ENCODE results near the gene ATP5PB. TPM values are rescaled to one million over a fixed set of nuclear protein-coding genes. Genes with fewer than 3 reads are reported as not detected.

The ATP5PB gene
- total and polyA plus RNA-seq, 8 donors = 21.6 to 373 (median 200) TPM

GRCh38 chr1:111452581-111452980 lies 3.3 kb downstream of the ATP5PB start:
- 74 to 82% (median 79%) methylated on average over 3 of the region's 3 CpGs for WGBS, 5 donors
- no peaks in the 10 kb centered on the region for H3K27me3 ChIP-seq
- intact Hi-C loops (cut with DNase I; ENCODE audit: low total_unique reads) = no loop called here
- TF ChIP-seq POLR2AphosphoS5 (IDR thresholded peaks at IDR 0.05) (no peak), CTCF (IDR thresholded peaks at IDR 0.05) (no peak)
- peaks cover 38 to 88% (median 59%) of the 10 kb centered on the region in 4 donors for H3K4me1 ChIP-seq
- no peak for DNase-seq
- H3K36me3 ChIP-seq = peaks cover 9 to 54% (median 49%) of the 10 kb centered on the region in 4 donors
- no peak overlapping the region for H3K27ac ChIP-seq
- H3K4me3 ChIP-seq = no peak overlapping the region
- no peaks in the 10 kb centered on the region for H3K9me3 ChIP-seq

- Histone ChIP-seq H3K27ac (no peak overlapping the region), H3K4me3 (no peak overlapping the region), H3K36me3 (peaks cover 15 to 66% (median 60%) of the 10 kb centered on the region in 4 donors), H3K27me3 (no peaks in the 10 kb centered on the region), H3K4me1 (peaks cover 31 to 77% (median 50%) of the 10 kb centered on the region in 4 donors), H3K9me3 (no peaks in the 10 kb centered on the region)
- WGBS, 5 donors = 78 to 89% (median 86%) methylated on average over 3 of the region's 3 CpGs
- DNase-seq = no peak
- TF ChIP-seq EP300 (IDR thresholded peaks at IDR 0.05) = no peak
- no peak for TF ChIP-seq POLR2AphosphoS5 (IDR thresholded peaks at IDR 0.05)
- TF ChIP-seq CTCF (IDR thresholded peaks at IDR 0.05) = no peak
- no peak for TF ChIP-seq POLR2A (IDR thresholded peaks at IDR 0.05)
- intact Hi-C loops (cut with DNase I; ENCODE audit: low total_unique reads) = no loop called here
Measured at GRCh38 chr1:111453706-111454105, 4.4 kb downstream of the ATP5PB start.

DNA sequence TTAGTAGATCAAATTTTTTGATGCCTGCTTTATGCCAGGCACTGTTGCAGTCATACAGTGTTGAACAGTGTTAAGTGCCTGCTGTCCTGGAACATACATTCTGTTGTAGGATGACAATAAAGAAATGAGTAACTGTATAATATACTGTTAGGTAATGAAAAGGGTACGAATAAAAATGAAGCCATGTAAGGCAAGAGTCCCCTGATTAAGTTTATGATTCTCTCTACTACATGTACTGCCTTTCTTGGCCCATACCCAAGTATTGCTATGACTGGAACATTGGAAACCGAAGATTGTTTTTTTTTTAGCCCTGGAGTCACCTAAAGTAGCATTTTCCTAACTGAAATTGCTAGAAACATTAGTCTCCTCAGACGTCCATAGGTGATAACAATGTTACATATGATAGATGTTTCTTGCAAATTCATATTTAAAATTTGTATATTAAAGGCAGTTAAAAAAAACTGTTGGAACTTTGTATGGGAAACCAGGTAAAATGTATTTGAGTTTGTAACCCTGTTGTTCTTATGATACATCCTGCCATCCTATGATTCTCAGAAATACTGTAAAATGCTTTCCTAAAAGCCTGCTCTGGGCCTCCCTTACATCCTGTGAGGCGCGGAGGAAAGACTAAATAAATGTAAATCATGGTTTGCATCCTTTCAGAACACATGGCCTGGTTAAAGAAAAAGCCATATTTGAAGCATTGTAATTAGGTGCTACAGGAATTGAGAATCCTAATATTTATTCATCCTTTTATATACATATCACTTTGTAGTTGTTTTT lies 5.8 kb downstream of the ATP5PB start:
- no peak for DNase-seq

DNA sequence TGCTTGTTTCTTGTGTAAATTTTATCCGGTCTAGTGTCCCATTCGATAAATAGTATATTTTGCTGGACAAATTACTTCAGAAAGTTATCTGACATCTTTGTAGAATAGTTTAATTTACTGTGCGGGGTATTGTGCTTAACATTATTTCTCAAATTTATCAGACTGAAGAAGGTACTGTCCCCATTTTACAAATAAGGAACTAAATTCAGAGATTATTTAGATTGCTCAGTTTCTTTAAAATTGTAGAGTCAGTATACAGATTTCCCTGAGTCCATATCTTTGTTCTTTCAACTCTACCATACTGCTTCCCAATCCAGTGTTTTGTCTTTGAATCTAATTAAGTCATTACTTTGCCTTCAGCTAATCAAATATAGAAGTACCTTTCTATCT lies 6.4 kb downstream of the ATP5PB start:
- intact Hi-C loops (cut with DNase I; ENCODE audit: low total_unique reads) = no loop called here

More for the DNA sequence above, 5.8 kb downstream of the ATP5PB start:
- no peak overlapping the region for H3K27ac ChIP-seq
- TF ChIP-seq POLR2A (IDR thresholded peaks at IDR 0.05) = no peak
- no peak for TF ChIP-seq POLR2AphosphoS5 (IDR thresholded peaks at IDR 0.05)
- no peak for TF ChIP-seq CTCF (IDR thresholded peaks at IDR 0.05)
- no peak for TF ChIP-seq EP300 (IDR thresholded peaks at IDR 0.05)
- H3K27me3 ChIP-seq = no peaks in the 10 kb centered on the region
- WGBS, 5 donors = 53 to 64% (median 63%) methylated on average over 5 of the region's 5 CpGs
- H3K4me3 ChIP-seq = no peak overlapping the region
- H3K36me3 ChIP-seq = peaks cover 26 to 79% (median 73%) of the 10 kb centered on the region in 4 donors
- no peaks in the 10 kb centered on the region for H3K9me3 ChIP-seq
- H3K4me1 ChIP-seq = peaks cover 28 to 75% (median 47%) of the 10 kb centered on the region in 4 donors
- intact Hi-C loops (cut with DNase I; ENCODE audit: low total_unique reads) = no loop called here

More for the DNA sequence above, 6.4 kb downstream of the ATP5PB start:
- Histone ChIP-seq H3K4me3 (no peak overlapping the region), H3K4me1 (peaks cover 22 to 69% (median 41%) of the 10 kb centered on the region in 4 donors), H3K9me3 (no peaks in the 10 kb centered on the region), H3K27ac (no peak overlapping the region), H3K36me3 (peaks cover 26 to 83% (median 79%) of the 10 kb centered on the region in 4 donors), H3K27me3 (no peaks in the 10 kb centered on the region)
- TF ChIP-seq POLR2AphosphoS5 (IDR thresholded peaks at IDR 0.05) (no peak), CTCF (IDR thresholded peaks at IDR 0.05) (no peak), POLR2A (IDR thresholded peaks at IDR 0.05) (no peak), EP300 (IDR thresholded peaks at IDR 0.05) (no peak)
- DNase-seq = no peak
- 85 to 92% (median 88%) methylated on average over 3 of the region's 3 CpGs for WGBS, 5 donors

Data from stomach (tissue), 9 donors.